ENCODE results near the gene RHEX. TPM values are rescaled to one million over a fixed set of nuclear protein-coding genes. Genes with fewer than 3 reads are reported as not detected.

The RHEX gene
- polyA plus RNA-seq, 1 of the 3 experiments (the other 2 are of a cell fraction): not detected

- no peak for TF ChIP-seq MAX (IDR thresholded peaks at IDR 0.05; ENCODE audit: low read depth)
- TF ChIP-seq NFIC (IDR thresholded peaks at IDR 0.05; ENCODE audit: borderline replicate concordance): no peak
- no peak for TF ChIP-seq RCOR1 (IDR thresholded peaks at IDR 0.05; ENCODE audit: low read length)
- no peak for TF ChIP-seq POLR2AphosphoS5 (IDR thresholded peaks at IDR 0.05; ENCODE audit: low read depth, low read length)
- TF ChIP-seq MEF2A (IDR thresholded peaks at IDR 0.05; ENCODE audit: borderline replicate concordance, low read depth): no peak
- TF ChIP-seq, protein P1, sequence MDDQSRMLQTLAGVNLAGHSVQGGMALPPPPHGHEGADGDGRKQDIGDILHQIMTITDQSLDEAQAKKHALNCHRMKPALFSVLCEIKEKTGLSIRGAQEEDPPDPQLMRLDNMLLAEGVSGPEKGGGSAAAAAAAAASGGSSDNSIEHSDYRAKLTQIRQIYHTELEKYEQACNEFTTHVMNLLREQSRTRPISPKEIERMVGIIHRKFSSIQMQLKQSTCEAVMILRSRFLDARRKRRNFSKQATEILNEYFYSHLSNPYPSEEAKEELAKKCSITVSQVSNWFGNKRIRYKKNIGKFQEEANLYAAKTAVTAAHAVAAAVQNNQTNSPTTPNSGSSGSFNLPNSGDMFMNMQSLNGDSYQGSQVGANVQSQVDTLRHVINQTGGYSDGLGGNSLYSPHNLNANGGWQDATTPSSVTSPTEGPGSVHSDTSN (IDR thresholded peaks at IDR 0.05): no peak
These were observed 17.8 kb downstream of the RHEX start (continued) for GRCh38 chr1:206070627-206071304.

GRCh38 chr1:206074839-206075238, 21.9 kb downstream of the RHEX start:
- H4K20me1 ChIP-seq (ENCODE audit: insufficient read depth): no peaks in the 10 kb centered on the region
- no peak overlapping the region for H2AFZ ChIP-seq (ENCODE audit: low read depth)
- no peak for DNase-seq
- H3F3A ChIP-seq (replicated peaks; ENCODE audit: insufficient read depth): no peaks in the 10 kb centered on the region
- H3K9me3 ChIP-seq: no peaks in the 10 kb centered on the region
- 57% methylated on average over 3 of the region's 3 CpGs for WGBS (ENCODE audit: low lambda C conversion rate)
- ChIA-PET CTCF (no interaction called here), POLR2A (no interaction called here)
- no peaks in the 10 kb centered on the region for H3K79me2 ChIP-seq (ENCODE audit: insufficient read depth)
- no peak overlapping the region for H3K27ac ChIP-seq (ENCODE audit: low read depth in 2 of 2, low read length in 1 of 2)
- no peak overlapping the region for H3K9ac ChIP-seq
- no peaks in the 10 kb centered on the region for H3K9me2 ChIP-seq
- H3K27me3 ChIP-seq (ENCODE audit: insufficient read depth): peaks cover 22% of the 10 kb centered on the region
- no peaks in the 10 kb centered on the region for H3K36me3 ChIP-seq (replicated peaks in 1 of 2; ENCODE audit: control insufficient read depth in 1 of 2, insufficient read depth in 2 of 2, low read length in 1 of 2)
- TF ChIP-seq CTCF (IDR thresholded peaks at IDR 0.05) (no peak), GABPA (IDR thresholded peaks at IDR 0.05; ENCODE audit: low read depth) (no peak), SMC3 (IDR thresholded peaks at IDR 0.05; ENCODE audit: low read depth, low read length) (no peak), SIN3A (IDR thresholded peaks at IDR 0.05; ENCODE audit: borderline replicate concordance, low read depth, low read length) (no peak)
- TF ChIP-seq, protein P2, sequence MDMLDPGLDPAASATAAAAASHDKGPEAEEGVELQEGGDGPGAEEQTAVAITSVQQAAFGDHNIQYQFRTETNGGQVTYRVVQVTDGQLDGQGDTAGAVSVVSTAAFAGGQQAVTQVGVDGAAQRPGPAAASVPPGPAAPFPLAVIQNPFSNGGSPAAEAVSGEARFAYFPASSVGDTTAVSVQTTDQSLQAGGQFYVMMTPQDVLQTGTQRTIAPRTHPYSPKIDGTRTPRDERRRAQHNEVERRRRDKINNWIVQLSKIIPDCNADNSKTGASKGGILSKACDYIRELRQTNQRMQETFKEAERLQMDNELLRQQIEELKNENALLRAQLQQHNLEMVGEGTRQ (IDR thresholded peaks at IDR 0.05; ENCODE audit: borderline replicate concordance, low read depth, low read length): no peak
- TF ChIP-seq, protein P3, sequence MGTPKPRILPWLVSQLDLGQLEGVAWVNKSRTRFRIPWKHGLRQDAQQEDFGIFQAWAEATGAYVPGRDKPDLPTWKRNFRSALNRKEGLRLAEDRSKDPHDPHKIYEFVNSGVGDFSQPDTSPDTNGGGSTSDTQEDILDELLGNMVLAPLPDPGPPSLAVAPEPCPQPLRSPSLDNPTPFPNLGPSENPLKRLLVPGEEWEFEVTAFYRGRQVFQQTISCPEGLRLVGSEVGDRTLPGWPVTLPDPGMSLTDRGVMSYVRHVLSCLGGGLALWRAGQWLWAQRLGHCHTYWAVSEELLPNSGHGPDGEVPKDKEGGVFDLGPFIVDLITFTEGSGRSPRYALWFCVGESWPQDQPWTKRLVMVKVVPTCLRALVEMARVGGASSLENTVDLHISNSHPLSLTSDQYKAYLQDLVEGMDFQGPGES (IDR thresholded peaks at IDR 0.05; ENCODE audit: low read depth, low read length): no peak
- H3K4me2 ChIP-seq: no peak overlapping the region
- H3K4me3 ChIP-seq (ENCODE audit: low read depth in 2 of 2, low read length in 1 of 2): no peak overlapping the region
- H3K4me1 ChIP-seq (ENCODE audit: control insufficient read depth in 1 of 2, insufficient read depth in 2 of 2, low read depth in 1 of 2, low read length in 1 of 2): no peaks in the 10 kb centered on the region

Measured in SK-N-SH (cell line).